IMR-90 (cell line): Measurements from ENCODE around the gene CCM2. TPM values are rescaled to one million over a fixed set of nuclear protein-coding genes. Genes with fewer than 3 reads are reported as not detected.

Source experiments
- ATAC-seq: fragments of 200-7000 bp; cut with Tn5 transposase; 2 replicates; pipeline ENCODE4 v1.9.1; 2020; ENCODE audit warnings: low read depth, mild to moderate bottlenecking, moderate library complexity
- BruUV-seq: library from RNA; stranded (reverse); fragments of 400-500 nt; replicated peaks from 2 replicates; lab custom pipeline; 2021; lab: Mats Ljungman, UMichigan
- CTCF ChIA-PET: fragments of 300-600 bp; formaldehyde crosslinking; extraction: SDS; loops from one replicate; lab custom pipeline; 2021; ENCODE audit warnings: antibody characterized with exemption; lab: Yijun Ruan, JAX
- POLR2A ChIA-PET: fragments of 300-600 bp; sonication (Branson Sonifier 250); formaldehyde crosslinking; loops from one replicate; lab custom pipeline; 2022; ENCODE audit warnings: antibody characterized with exemption; ENCODE audit not compliant: unreplicated experiment; lab: Charles Lee
- DNase-seq: peaks from one replicate; pipeline ENCODE4 v3.0.0; 2013
- H2AFZ ChIP-seq: replicated peaks from 2 replicates; pipeline ENCODE3; 2013; ENCODE audit warnings: low read length, mild to moderate bottlenecking; ENCODE audit not compliant: poor library complexity
- H2AK5ac ChIP-seq: 2 replicates; pipeline ENCODE4 v1.6.1; 2013; ENCODE audit warnings: low read depth, low read length, inconsistent platforms
- H2AK9ac ChIP-seq: replicated peaks from 2 replicates; pipeline ENCODE3; 2013; ENCODE audit warnings: mild to moderate bottlenecking, low read depth, low read length, moderate library complexity; ENCODE audit not compliant: poor library complexity
- H2BK120ac ChIP-seq: 2 replicates; pipeline ENCODE4 v1.6.1; 2013; ENCODE audit warnings: low read depth, low read length, inconsistent platforms
- H2BK15ac ChIP-seq: 3 replicates; pipeline ENCODE4 v1.6.1; 2013; ENCODE audit warnings: low read depth, low read length, inconsistent platforms
- H2BK20ac ChIP-seq: 2 replicates; pipeline ENCODE4 v1.6.1; 2013; ENCODE audit warnings: low read depth, mild to moderate bottlenecking, inconsistent platforms, low read length, moderate library complexity
- H2BK5ac ChIP-seq: 2 replicates; pipeline ENCODE4 v1.6.1; 2013; ENCODE audit warnings: mild to moderate bottlenecking, low read depth, low read length, inconsistent platforms; ENCODE audit not compliant: poor library complexity, severe bottlenecking
- H3K14ac ChIP-seq: replicated peaks from 2 replicates; pipeline ENCODE4 v1.6.1; 2013; ENCODE audit warnings: low read depth, low read length, inconsistent platforms
- H3K18ac ChIP-seq: 2 replicates; pipeline ENCODE4 v1.6.1; 2013; ENCODE audit warnings: low read depth, low read length, control low read depth
- H3K23ac ChIP-seq: 2 replicates; pipeline ENCODE4 v1.6.1; 2013; ENCODE audit warnings: low read depth, low read length, inconsistent platforms
- H3K27ac ChIP-seq: 2 replicates; pipeline ENCODE4 v1.5.1; 2013; ENCODE audit warnings: mild to moderate bottlenecking, control low read depth, low read length; ENCODE audit not compliant: insufficient read depth
- H3K27me3 ChIP-seq: 2 replicates; pipeline ENCODE4 v1.6.1; 2013; ENCODE audit warnings: low read length; ENCODE audit not compliant: control insufficient read depth, insufficient read depth
- H3K36me3 ChIP-seq: 2 replicates; pipeline ENCODE4 v1.6.1; 2013; ENCODE audit warnings: low read length, mixed read lengths; ENCODE audit not compliant: control insufficient read depth, insufficient read depth
- H3K4ac ChIP-seq: 2 replicates; pipeline ENCODE4 v1.6.1; 2013; ENCODE audit warnings: low read depth, low read length, inconsistent platforms
- H3K4me1 ChIP-seq: 2 replicates; pipeline ENCODE4 v1.6.1; 2013; ENCODE audit warnings: low read length, mixed read lengths; ENCODE audit not compliant: control insufficient read depth, insufficient read depth
- H3K4me2 ChIP-seq: 2 replicates; pipeline ENCODE4 v1.6.1; 2013; ENCODE audit warnings: low read depth, mild to moderate bottlenecking, control low read depth, low read length, moderate library complexity
- H3K4me3 ChIP-seq: 2 replicates; pipeline ENCODE4 v1.5.1; 2013; ENCODE audit warnings: low read depth, mild to moderate bottlenecking, control low read depth, low read length, moderate library complexity; ENCODE audit not compliant: insufficient read depth
- H3K56ac ChIP-seq: 2 replicates; pipeline ENCODE4 v1.6.1; 2013; ENCODE audit warnings: low read length, inconsistent platforms; ENCODE audit not compliant: insufficient read depth; ENCODE audit errors: extremely low read depth
- H3K79me1 ChIP-seq, 2 experiments: 2 replicates each; pipeline ENCODE4 v1.6.1; 2013; ENCODE audit warnings: low read length in 2 of 2, inconsistent platforms in 1 of 2, low read depth in 1 of 2
- H3K9ac ChIP-seq: 2 replicates; pipeline ENCODE4 v1.6.1; 2013; ENCODE audit warnings: low read depth, low read length, control low read depth
- H3K9me1 ChIP-seq: 2 replicates; pipeline ENCODE4 v1.6.1; 2013; ENCODE audit warnings: low read length, inconsistent platforms; ENCODE audit not compliant: insufficient read depth
- H3K9me3 ChIP-seq: 2 replicates; pipeline ENCODE4 v1.6.1; 2013; ENCODE audit warnings: low read length; ENCODE audit not compliant: control insufficient read depth, insufficient read depth
- H4K20me1 ChIP-seq: 2 replicates; pipeline ENCODE4 v1.6.1; 2013; ENCODE audit warnings: low read length, inconsistent platforms; ENCODE audit not compliant: insufficient read depth
- H4K5ac ChIP-seq: 2 replicates; pipeline ENCODE4 v1.6.1; 2013; ENCODE audit warnings: mild to moderate bottlenecking, low read depth, low read length, control low read depth
- H4K8ac ChIP-seq, 2 experiments: 2 replicates each; pipeline ENCODE4 v1.6.1; 2013; ENCODE audit warnings: low read depth in 2 of 2, low read length in 2 of 2, control low read depth in 1 of 2, inconsistent platforms in 1 of 2
- H4K91ac ChIP-seq: 2 replicates; pipeline ENCODE4 v1.6.1; 2013; ENCODE audit warnings: low read depth, low read length, inconsistent platforms; ENCODE audit not compliant: insufficient read depth
- BHLHE40 ChIP-seq: fragments of 150-350 bp; IDR thresholded peaks from 2 replicates; pipeline ENCODE4 v1.6.1; 2016; ENCODE audit warnings: mild to moderate bottlenecking, low read depth, low read length
- CEBPB ChIP-seq: IDR thresholded peaks from 2 replicates; pipeline ENCODE4 v1.6.1; 2012; ENCODE audit warnings: low read depth, low read length, improper control_type of control experiment
- CHD1 ChIP-seq: IDR thresholded peaks from 2 replicates; pipeline ENCODE4 v1.6.1; 2012; ENCODE audit warnings: low read depth, low read length, improper control_type of control experiment
- CTCF ChIP-seq: conservative IDR thresholded peaks from 2 replicates; pipeline ENCODE4 v1.5.1; 2012; ENCODE audit warnings: mild to moderate bottlenecking, low read depth, low read length, improper control_type of control experiment
- FOS ChIP-seq: fragments of 150-350 bp; IDR thresholded peaks from 2 replicates; pipeline ENCODE4 v1.6.1; 2016; ENCODE audit warnings: low read depth, low read length
- MAFK ChIP-seq: IDR thresholded peaks from 2 replicates; pipeline ENCODE4 v1.6.1; 2012; ENCODE audit warnings: low read depth, low read length, improper control_type of control experiment
- NFE2L2 ChIP-seq: fragments of 150-350 bp; IDR thresholded peaks from 2 replicates; pipeline ENCODE4 v1.6.1; 2016; ENCODE audit warnings: low read depth, mild to moderate bottlenecking, low read length
- RCOR1 ChIP-seq: IDR thresholded peaks from 2 replicates; pipeline ENCODE4 v1.6.1; 2012; ENCODE audit warnings: mild to moderate bottlenecking, low read length, improper control_type of control experiment; ENCODE audit not compliant: insufficient replicate concordance
- RFX5 ChIP-seq: IDR thresholded peaks from 2 replicates; pipeline ENCODE4 v1.8.0; 2012; ENCODE audit warnings: low read depth, mild to moderate bottlenecking, low read length, moderate library complexity
- SMC3 ChIP-seq: fragments of 150-350 bp; IDR thresholded peaks from 2 replicates; pipeline ENCODE4 v1.6.1; 2016; ENCODE audit warnings: low read depth, mild to moderate bottlenecking, antibody characterized with exemption, low read length, moderate library complexity
- WGBS, 2 experiments: methylation state at CpG; one replicate each; pipeline versions ENCODE4 v1.1.5 to v1.1.7; 2013; ENCODE audit warnings: missing lambda C conversion rate in 2 of 2; ENCODE audit not compliant: insufficient read length in 1 of 2; ENCODE audit errors: extremely low coverage in 2 of 2; 5-methylcytosine and 5-hydroxymethylcytosine counted together
- dilution Hi-C: fragments of 300-500 bp; cut with HindIII; formaldehyde crosslinking; loops from one replicate; pipeline ENCODE4 v1.14.3; 2018; ENCODE audit warnings: low sequenced_read_pairs; ENCODE audit not compliant: unreplicated experiment
- in situ Hi-C: fragments of 300-500 bp; cut with MboI; formaldehyde crosslinking; loops from 3 replicates; pipeline ENCODE4 v1.14.3; 2019; ENCODE audit warnings: low sequenced_read_pairs, inconsistent platforms, mixed read lengths
- intact Hi-C: fragments of 100-400 bp; cut with micrococcal nuclease; formaldehyde crosslinking; loops from 2 replicates; pipeline ENCODE4 v1.10.0; 2022
- polyA plus RNA-seq, 3 experiments: library from polyadenylated mRNA; depleted of rRNA; stranded (reverse); fragments of >200 nt; gene quantifications; 2 replicates each; pipeline ENCODE4 v1.2.3, GENCODE V29; 2012; ENCODE audit warnings: low replicate concordance in 1 of 3
- total RNA-seq: library from RNA; depleted of rRNA; stranded (reverse); fragments of >200 nt; gene quantifications from 2 replicates; pipeline ENCODE4 v1.2.3, GENCODE V29; 2012

Gene CCM2
- total and polyA plus RNA-seq, 2 of the 4 experiments (the other 2 are of a cell fraction), result 65.2 to 78.5 TPM

DNA sequence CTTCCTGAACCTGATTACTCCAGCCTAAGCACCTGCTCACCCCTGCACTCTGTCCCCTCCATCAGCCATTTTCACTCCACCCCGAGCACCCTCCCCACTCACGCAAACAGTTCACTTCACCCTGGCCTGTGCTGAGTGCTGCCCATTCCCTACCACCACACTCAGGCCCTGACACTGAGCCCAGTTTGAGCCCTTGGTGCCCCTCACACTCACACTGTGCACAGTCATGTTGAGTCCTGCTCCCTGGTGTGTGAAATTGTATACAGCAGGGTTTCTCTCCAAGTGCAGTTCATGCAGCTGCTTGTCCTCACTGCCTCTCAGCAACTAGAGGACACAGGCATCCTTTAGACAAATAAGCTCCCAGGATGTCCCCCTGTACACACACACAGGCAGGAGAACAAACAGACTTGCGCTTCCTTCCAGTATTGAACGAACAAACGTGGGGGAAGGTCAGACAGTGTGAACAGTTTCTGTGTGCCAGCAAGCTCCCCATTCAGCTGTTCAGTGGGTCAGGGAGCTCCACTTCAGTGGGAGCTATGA lies 28.0 kb upstream of the CCM2 start:
- Histone ChIP-seq H3K4me3 (no peak overlapping the region), H3K4me2 (no peak overlapping the region), H2AK9ac (no peak overlapping the region), H3K9me3 (no peaks in the 10 kb centered on the region), H3K9me1 (0 out of 2 replicates have a peak, but pooled peaks cover under 1% of the 10 kb centered on the region), H3K9ac (no peak overlapping the region), H3K18ac (no peak overlapping the region), H4K91ac (no peak overlapping the region), H2AFZ (no peak overlapping the region), H3K14ac (no peak overlapping the region), H3K56ac (no peak overlapping the region), H4K8ac (no peak overlapping the region), H3K4me1 (no peaks in the 10 kb centered on the region), H2BK20ac (no peak overlapping the region), H3K79me1 (no peaks in the 10 kb centered on the region), H4K20me1 (no peaks in the 10 kb centered on the region), H3K23ac (no peak overlapping the region), H2BK120ac (no peak overlapping the region), H2BK5ac (no peak overlapping the region), H3K27ac (no peak overlapping the region), H3K27me3 (peaks cover 7% of the 10 kb centered on the region; the same call in 1 of the 2 replicates), H3K36me3 (no peaks in the 10 kb centered on the region), H2BK15ac (no peak overlapping the region), H4K5ac (no peak overlapping the region), H2AK5ac (no peak overlapping the region), H3K4ac (no peak overlapping the region)
- intact Hi-C loops (loop anchor here (2.0 kb wide), 1 partner anchor 165 kb away; no protein-coding TSS in a partner anchor), in situ Hi-C loops (no loop called here), dilution Hi-C loops (no loop called here)
- ATAC-seq (no peak; the same call in 1 of the 2 replicates), DNase-seq (no peak)
- BruUV-seq, result no TSS peak
- WGBS, 2 experiments, result 100% methylated on average over 2 of the region's 5 CpGs; no CpG with 5 or more reads in 1 of the 2 experiments
- POLR2A ChIA-PET, result interaction anchor here (0.5 kb wide), 1 partner anchor 175 kb away, joined by 3 read pairs; no protein-coding TSS in a partner anchor
- TF ChIP-seq CHD1 (no peak), CEBPB (no peak), SMC3 (no peak), BHLHE40 (no peak), RCOR1 (no peak), NFE2L2 (no peak), FOS (no peak), MAFK (no peak), RFX5 (no peak), CTCF (no peak)
- CTCF ChIA-PET, result interaction anchor here (1.1 to 3.2 kb wide), 2 partner anchors 10 to 164 kb away, joined by 3 to 31 read pairs; no protein-coding TSS in a partner anchor
